Stimulated activated effector memory CD8-positive, alpha-beta T cell treated with anti-CD3 and anti-CD28 coated beads, Interleukin-12 subunit alpha, Interleukin-12 subunit beta, amount 100 ng/mL, for 72 hours (primary cell): Measurements from ENCODE around the gene TREML4.
"Not testable (repeated sequence)": the region's sequence is repeated elsewhere in the genome, so short reads cannot be mapped to it uniquely, and the experiment has no call there.

Experiments
- ATAC-seq: fragments of 150-1000 bp; cut with Tn5 transposase; 2 replicates; pipeline ENCODE4 v1.10.0; 2021
- DNase-seq, 2 donors: peaks; one replicate each; pipeline ENCODE4 v3.0.0; 2021 to 2022; ENCODE audit warnings: low spot score in 2 of 2
- H3K27ac Mint-ChIP-seq: one replicate; pipeline ENCODE4 v1.8.0; 2022; ENCODE audit warnings: mild to moderate bottlenecking, mixed read lengths
- H3K36me3 Mint-ChIP-seq: one replicate; pipeline ENCODE4 v1.8.0; 2022; ENCODE audit warnings: mild to moderate bottlenecking, mixed read lengths
- H3K4me1 Mint-ChIP-seq: one replicate; pipeline ENCODE4 v1.8.0; 2022; ENCODE audit warnings: mixed read lengths
- H3K4me3 Mint-ChIP-seq: one replicate; pipeline ENCODE4 v1.8.0; 2022; ENCODE audit warnings: mild to moderate bottlenecking, mixed read lengths
- H3K9me3 Mint-ChIP-seq: one replicate; pipeline ENCODE4 v1.8.0; 2022; ENCODE audit warnings: mixed read lengths

TREML4 gene

DNA sequence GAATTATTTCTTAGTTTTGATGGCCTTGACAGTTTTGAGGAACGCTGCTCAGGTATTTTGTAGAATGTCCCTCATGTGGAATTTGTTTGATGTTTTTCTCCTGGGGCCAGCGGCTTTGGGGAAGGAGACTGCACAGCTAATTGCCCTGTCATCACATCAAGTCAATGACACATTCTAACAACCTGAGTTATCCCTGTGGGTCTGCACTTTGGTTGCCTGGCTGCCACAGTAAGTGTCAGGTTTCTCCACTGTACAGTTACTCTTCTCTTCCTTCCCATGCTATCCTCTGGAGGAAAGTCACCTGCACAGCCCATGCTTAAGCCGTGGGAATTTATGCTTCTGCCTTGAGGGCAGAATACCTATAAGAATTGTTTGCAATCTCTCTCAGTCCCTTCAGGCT lies 1.4 kb upstream of the TREML4 start:
- ATAC-seq (no peak), DNase-seq (no peak)
- Mint-ChIP-seq H3K4me3 (no peak overlapping the region), H3K27ac (no peak overlapping the region), H3K4me1 (peaks cover 4% of the 10 kb centered on the region), H3K9me3 (no peaks in the 10 kb centered on the region), H3K36me3 (no peaks in the 10 kb centered on the region)

DNA sequence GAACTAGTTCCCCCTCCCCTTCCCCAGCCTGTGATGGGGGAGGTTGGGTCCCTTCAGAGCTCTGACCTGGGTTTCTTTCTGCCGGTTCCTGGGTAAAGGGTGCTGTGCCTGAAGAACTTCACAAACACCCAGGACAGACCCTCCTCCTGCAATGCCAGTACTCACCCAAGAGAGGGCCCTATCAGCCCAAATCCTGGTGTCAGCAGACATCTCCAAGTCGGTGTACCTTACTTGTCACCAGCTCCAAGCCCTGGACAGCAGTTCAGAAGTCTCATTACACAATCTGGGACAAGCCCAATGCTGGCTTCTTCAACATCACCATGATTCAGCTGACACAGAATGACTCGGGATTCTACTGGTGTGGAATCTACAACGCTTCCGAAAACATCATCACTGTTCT lies 467 bp downstream of the TREML4 start:
- Mint-ChIP-seq H3K4me3 (no peak overlapping the region), H3K27ac (peak overlapping the region; percentile 24), H3K4me1 (no peaks in the 10 kb centered on the region), H3K36me3 (no peaks in the 10 kb centered on the region), H3K9me3 (no peaks in the 10 kb centered on the region)
- ATAC-seq = no peak
- DNase-seq = no peak

DNA sequence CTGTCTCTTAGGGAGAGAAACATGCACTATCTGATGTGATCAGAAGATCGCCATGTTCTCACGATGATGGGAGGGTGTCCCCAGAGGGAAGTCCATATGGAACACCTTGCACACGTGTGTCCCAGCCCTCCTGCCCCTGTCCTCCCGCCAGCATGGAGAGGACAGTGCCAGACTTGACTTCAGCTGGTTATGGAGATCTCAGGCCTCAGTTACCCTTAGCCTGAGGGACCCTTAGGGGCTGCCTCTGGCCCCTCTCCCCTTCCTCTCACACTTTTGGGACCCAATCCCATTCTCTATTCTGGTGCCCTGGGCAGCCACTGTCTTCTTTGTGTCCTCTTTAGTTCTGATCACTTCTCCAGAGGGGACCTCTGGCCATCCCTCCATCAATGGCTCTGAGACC lies 1.6 kb downstream of the TREML4 start:
- Mint-ChIP-seq H3K9me3 (no peaks in the 10 kb centered on the region), H3K4me3 (no peak overlapping the region), H3K4me1 (no peaks in the 10 kb centered on the region), H3K36me3 (no peaks in the 10 kb centered on the region), H3K27ac (peak overlapping the region; percentile 24)
- DNase-seq (no peak), ATAC-seq (no peak)

DNA sequence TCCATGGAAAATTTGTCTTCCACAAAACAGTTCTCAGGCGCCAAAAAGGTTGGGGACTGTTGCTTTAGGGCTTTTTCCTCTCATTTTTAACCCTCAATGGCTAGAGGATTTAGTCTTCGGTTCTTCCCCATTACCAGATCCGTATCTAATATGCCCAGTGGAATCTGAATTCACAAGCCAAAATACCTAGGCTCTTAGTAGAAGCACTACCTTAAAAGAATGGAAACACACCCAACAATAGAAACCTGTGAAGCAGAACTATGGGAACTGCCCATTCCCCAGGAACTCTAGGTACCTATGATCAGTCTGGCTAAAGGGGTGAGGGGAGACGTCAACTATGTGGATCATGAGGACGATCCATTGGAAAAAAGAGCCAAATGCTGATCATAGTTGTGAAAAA lies 3.1 kb downstream of the TREML4 start:
- ATAC-seq (no peak), DNase-seq (no peak)
- Mint-ChIP-seq H3K4me3 (no peak overlapping the region), H3K27ac (no peak overlapping the region), H3K9me3 (no peaks in the 10 kb centered on the region), H3K36me3 (no peaks in the 10 kb centered on the region), H3K4me1 (no peaks in the 10 kb centered on the region)

DNA sequence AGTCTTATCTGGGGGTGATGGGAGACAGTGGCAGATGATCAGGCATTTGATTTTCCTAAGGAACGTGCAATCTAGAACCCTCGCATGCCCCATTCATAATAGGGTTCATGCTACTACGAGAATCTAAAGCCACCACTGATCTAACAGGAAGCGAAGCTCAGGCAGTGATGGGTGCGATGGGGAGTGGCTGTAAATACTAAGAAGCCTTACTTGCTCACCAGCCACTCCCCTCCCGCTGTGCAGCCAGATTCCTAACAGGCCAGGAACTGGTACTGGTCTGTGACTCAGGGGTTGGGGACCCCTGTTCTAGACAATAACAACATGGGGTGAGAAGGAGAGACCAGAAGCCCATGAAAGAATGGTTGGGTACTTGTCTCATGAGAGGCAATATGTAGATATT lies 4.5 kb downstream of the TREML4 start:
- DNase-seq = no peak
- Mint-ChIP-seq H3K9me3 (no peaks in the 10 kb centered on the region), H3K4me1 (no peaks in the 10 kb centered on the region), H3K27ac (no peak overlapping the region), H3K4me3 (no peak overlapping the region), H3K36me3 (no peaks in the 10 kb centered on the region)
- ATAC-seq = no peak

DNA sequence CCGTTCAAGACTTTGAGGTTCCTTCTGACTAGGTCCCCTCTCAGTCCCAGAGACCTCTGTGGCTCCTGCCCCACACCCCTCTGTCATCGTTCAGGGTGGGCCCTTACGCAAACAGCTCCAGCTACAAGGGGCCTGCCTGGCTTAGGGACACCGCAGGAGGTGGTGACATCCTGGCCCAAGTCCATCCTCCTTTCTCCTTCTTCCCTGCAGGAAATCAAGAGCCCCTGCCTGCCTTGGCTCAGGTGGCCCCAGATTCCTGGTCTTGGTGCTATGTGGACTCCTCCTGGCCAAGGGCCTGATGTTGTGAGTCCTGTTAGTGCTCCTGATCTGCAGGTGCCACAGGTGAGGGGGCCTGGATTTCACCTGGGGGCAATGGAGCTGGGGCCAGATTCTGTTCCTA lies 8.1 kb downstream of the TREML4 start:
- H3K9me3 Mint-ChIP-seq = no peaks in the 10 kb centered on the region
- DNase-seq (no peak), ATAC-seq (no peak)
- no peak overlapping the region for H3K4me3 Mint-ChIP-seq
- H3K36me3 Mint-ChIP-seq = no peaks in the 10 kb centered on the region
- H3K4me1 Mint-ChIP-seq = no peaks in the 10 kb centered on the region
- H3K27ac Mint-ChIP-seq = peak overlapping the region; percentile 12

DNA sequence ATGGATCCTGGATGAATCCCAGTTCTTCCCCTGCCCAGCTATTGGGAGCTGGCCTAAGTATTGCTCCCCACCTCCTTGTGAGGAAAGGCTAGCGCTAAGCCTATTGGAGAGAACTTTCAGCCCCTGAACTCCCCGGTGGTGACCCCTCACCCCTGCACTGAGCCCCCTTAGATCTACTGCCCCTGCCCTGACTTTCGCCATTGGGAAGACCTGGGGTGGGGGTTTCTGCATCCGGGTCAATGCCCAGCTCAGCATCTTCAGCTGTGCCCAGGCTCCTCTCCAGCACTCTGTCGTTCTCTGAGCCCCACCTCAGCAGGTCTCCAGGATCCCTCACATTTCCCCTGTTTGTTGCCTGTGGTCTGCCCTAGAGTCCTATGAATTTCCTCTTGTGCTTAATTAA lies 9.0 kb downstream of the TREML4 start:
- Mint-ChIP-seq H3K27ac (no peak overlapping the region), H3K4me3 (no peak overlapping the region), H3K4me1 (no peaks in the 10 kb centered on the region), H3K36me3 (no peaks in the 10 kb centered on the region), H3K9me3 (no peaks in the 10 kb centered on the region)
- DNase-seq = no peak
- no peak for ATAC-seq

DNA sequence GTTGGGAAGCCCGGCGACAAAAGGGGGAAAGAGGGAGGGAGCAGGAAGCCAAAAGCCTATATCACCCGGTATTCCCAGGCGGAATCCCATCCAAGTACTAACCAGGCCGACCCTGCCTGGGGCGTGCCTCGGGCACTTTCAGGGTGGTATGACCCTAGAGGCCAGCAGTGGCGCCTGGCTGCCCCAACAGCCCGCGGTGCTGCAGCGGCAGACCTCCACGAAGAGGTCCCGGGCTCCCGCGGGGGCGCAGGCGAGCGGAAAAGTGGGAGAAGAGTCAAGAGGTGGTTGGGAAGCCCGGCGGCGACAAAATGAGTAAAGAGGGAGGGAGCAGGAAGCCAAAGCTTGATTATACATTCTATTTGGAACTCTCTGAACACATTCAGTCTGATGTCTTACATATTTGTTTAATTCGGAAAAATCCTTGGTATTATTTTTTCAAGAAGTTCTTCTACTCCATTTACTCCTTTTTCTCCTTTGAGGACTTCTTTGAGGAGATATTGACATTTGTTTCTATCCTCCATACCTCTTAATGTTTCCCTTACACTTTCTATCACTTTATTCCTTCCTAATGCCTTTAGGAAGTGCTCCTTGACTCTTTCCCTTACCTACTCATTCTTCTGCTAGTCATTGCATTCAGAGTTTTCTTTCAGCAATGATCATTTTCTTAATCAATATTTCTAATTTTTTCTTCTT lies 11.5 kb downstream of the TREML4 start:
- ATAC-seq (no peak), DNase-seq (no peak)
- H3K27ac Mint-ChIP-seq = no peak overlapping the region
- no peaks in the 10 kb centered on the region for H3K9me3 Mint-ChIP-seq
- no peaks in the 10 kb centered on the region for H3K4me1 Mint-ChIP-seq
- H3K36me3 Mint-ChIP-seq = no peaks in the 10 kb centered on the region
- H3K4me3 Mint-ChIP-seq = no peak overlapping the region

DNA sequence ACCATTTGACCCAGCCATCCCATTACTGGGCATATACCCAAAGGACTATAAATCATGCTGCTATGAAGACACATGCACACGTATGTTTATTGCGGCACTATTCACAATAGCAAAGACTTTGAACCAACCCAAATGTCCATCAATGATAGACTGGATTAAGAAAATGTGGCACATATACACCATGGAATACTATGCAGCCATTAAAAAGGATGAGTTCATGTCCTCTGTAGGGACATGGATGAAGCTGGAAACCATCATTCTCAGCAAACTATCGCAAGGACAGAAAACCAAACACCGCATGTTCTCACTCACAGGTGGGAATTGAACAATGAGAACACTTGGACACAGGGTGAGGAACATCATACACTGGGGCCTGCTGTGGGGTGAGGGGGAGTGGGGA lies 18.4 kb downstream of the TREML4 start:
- H3K36me3 Mint-ChIP-seq, H3K27ac Mint-ChIP-seq, ATAC-seq, H3K4me3 Mint-ChIP-seq, DNase-seq, H3K9me3 Mint-ChIP-seq: not testable (repeated sequence)
- H3K4me1 Mint-ChIP-seq = peaks cover 13% of the 10 kb centered on the region

DNA sequence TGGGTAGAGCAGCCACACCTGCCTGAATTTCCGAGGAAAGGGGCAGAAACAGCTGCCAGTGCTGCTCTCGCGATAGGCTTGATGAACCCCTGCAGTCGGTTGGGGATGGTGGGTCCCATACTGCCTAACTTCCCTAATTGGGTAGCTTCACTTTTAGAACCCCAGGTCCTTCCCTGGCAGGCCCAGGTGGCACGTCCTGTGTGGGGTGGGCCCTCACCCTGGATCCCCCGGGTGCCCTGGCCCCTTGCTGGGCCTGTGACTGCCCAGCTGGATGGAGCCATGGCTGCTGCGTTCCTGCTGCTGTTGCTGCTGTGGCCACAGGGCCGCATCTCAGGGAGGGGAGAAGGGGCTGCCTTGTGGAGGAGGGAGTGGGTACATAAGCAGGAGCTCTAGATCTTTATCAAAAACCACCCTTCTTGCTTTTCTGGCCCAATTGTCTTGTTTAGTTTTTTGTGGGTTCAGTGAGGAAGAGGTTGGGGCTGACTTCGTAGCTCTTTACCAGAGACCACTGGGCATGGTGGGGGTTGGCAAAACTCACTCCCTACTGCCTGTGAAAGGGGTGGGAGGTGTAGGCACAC lies 19.2 kb downstream of the TREML4 start:
- no peak for DNase-seq
- H3K4me3 Mint-ChIP-seq = no peak overlapping the region
- no peaks in the 10 kb centered on the region for H3K9me3 Mint-ChIP-seq
- peaks cover 13% of the 10 kb centered on the region for H3K4me1 Mint-ChIP-seq
- no peak overlapping the region for H3K27ac Mint-ChIP-seq
- no peaks in the 10 kb centered on the region for H3K36me3 Mint-ChIP-seq
- no peak for ATAC-seq

DNA sequence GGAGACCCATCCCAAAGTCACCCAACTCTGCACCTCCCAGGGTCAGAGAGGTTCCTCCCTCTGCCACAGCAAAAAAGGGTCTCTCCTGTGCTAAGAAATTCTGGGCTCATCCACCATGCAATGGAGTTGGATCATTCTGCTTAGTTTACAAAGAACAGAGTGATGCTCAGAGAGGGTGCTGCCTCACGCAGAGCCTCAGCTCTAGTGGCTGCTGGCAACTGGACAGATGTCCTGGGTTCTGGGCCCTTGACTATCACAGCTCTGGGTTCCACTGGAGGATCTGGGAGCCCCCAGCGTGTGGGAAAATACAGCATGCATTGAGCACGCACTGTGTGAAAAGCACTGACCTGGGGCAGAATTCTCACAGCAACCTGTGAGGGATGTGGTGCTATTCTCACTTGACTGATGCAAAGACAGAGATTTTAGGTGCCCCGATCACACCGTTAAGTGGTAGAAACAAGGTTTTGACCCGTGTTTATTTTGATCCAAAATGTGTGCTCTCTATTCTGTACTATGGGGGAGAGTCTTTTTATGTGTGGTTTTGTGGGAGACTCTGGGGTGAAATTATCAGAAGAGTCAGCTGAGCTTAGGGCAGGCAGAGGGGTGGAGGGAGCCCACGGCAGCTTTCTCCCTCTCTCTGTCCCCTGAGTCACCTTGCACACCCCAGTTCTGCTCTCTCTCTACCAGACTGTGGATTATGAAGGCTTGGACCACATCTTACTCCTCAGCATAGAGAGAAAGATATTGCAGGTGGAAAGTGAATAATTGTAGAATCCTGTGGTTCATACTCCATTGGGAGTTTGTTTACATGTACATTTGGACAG lies 19.9 kb downstream of the TREML4 start:
- no peak overlapping the region for H3K27ac Mint-ChIP-seq
- no peaks in the 10 kb centered on the region for H3K36me3 Mint-ChIP-seq
- peak; percentile 69 for ATAC-seq
- H3K4me3 Mint-ChIP-seq = no peak overlapping the region
- no peak for DNase-seq
- no peaks in the 10 kb centered on the region for H3K9me3 Mint-ChIP-seq
- H3K4me1 Mint-ChIP-seq = peaks cover 13% of the 10 kb centered on the region

DNA sequence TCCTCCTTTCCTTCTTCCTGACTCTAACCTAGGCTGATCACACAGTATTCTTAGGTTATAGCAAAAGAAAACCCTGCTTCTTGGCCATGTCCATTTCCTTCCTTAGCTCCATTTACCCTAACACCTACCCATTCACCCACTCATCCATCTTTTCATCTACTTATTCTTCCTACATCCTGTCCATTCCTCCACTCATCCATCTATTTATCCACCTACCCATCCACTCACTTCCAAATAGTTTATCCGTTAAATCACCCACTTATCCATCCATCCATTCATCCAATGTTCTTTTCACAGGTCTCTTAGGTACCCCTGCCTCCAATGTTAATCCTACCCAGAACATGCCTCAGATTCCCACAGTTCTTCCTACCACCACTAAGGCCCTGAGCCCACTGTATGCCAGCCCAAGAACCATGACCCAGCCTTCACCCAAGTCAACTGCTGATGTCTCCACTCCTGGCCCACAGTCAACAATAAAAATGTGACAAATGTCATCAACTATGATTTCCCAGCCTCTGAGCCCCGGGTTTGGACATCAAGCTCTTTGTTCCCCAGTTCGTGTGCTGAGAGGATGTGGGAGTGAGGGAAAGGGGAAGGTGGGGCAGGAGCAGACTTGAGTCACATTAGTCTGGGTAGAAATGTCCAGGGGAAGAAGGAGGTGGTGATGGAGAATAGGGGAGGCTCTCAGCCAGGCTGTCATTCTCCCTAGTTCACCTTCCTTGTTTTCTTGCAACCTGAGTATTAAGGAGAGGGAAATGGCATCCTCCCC lies 24.4 kb downstream of the TREML4 start:
- H3K4me1 Mint-ChIP-seq = peaks cover 18% of the 10 kb centered on the region
- H3K36me3 Mint-ChIP-seq = no peaks in the 10 kb centered on the region
- no peaks in the 10 kb centered on the region for H3K9me3 Mint-ChIP-seq
- no peak overlapping the region for H3K4me3 Mint-ChIP-seq
- no peak for DNase-seq
- no peak for ATAC-seq
- no peak overlapping the region for H3K27ac Mint-ChIP-seq

DNA sequence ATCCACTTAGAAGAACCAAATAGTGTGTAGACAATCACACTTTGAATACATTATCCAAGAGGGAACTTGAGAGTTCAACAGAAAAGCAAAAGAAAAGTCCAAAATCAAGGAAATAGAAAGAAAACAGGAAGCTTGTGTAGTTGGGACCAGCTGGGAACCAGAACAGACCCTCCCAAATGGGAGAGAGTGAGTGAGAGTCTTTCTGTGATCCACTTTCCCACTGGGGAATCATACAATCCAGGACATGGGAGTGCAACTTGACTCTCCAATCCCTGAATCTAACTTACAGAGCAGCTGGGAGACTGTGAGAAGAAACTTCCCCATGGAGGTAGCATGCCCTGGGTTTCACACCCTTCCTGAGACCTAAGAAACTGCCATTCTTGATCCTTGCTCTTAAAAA lies 27.0 kb downstream of the TREML4 start:
- Mint-ChIP-seq H3K9me3 (no peaks in the 10 kb centered on the region), H3K4me1 (peaks cover 8% of the 10 kb centered on the region), H3K4me3 (no peak overlapping the region), H3K27ac (no peak overlapping the region), H3K36me3 (no peaks in the 10 kb centered on the region)
- ATAC-seq (no peak), DNase-seq (no peak)

DNA sequence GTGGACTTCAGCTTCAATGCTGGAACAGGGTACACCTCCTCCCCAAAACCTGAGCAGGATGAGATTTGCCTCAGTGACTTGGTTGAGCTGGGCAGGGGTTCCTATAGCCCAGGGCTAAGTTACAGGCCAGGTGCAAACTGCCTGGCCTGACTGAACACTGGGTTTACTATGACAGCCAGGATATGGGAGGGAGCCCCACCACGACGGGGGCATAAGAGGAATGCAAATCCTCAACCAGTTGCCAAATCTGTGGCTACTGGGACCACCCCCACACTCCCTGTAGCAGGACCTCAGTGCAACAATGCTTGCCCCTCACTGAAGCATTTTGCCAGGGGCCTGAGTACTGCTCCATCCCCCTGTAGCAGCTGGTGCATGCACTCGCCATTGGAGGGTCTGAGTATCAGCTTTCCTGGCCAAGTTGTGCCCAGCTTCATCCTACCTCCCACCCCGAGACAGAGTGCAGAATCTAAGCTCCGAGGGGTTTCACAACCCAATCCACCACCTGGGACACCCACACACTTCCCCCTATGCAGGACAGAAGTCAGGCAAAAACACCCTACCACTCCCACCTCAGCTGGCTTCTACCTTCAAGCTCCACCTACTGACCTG lies 27.6 kb downstream of the TREML4 start:
- DNase-seq = no peak
- Mint-ChIP-seq H3K27ac (no peak overlapping the region), H3K4me1 (peaks cover 8% of the 10 kb centered on the region), H3K4me3 (no peak overlapping the region), H3K36me3 (no peaks in the 10 kb centered on the region), H3K9me3 (no peaks in the 10 kb centered on the region)
- no peak for ATAC-seq

DNA sequence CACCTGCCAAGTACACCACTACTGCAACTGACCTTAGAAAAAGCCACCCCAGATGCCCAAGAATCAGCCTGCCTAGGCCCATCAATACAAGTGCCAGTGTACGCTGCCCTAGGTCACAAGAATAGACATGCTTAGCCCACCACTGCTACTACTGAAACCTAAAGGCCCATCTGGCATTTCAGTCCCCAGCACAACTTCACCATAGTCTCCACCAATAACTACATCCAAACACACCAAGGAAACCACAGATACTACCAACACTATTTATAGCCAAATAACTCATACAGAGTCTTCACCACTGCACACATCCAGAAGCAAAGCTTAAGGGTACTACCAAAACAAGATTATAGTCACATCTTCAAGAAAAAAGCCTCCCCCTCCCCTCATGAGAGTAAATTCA lies 28.2 kb downstream of the TREML4 start:
- no peak overlapping the region for H3K27ac Mint-ChIP-seq
- ATAC-seq (no peak), DNase-seq (no peak)
- H3K4me3 Mint-ChIP-seq = no peak overlapping the region
- H3K36me3 Mint-ChIP-seq = no peaks in the 10 kb centered on the region
- peaks cover 8% of the 10 kb centered on the region for H3K4me1 Mint-ChIP-seq
- H3K9me3 Mint-ChIP-seq = no peaks in the 10 kb centered on the region
